Measurements from ENCODE around the gene CLEC10A. TPM values are rescaled to one million over a fixed set of nuclear protein-coding genes. Genes with fewer than 3 reads are reported as not detected.
"Not testable (repeated sequence)": the region's sequence is repeated elsewhere in the genome, so short reads cannot be mapped to it uniquely, and the experiment has no call there.

Gene CLEC10A
- 1 to 10 TPM; 1.6 to 3.3 (median 1.7) TPM for total RNA-seq

- H3K27ac ChIP-seq: no peak within 1 kb of the TSS
- peak within 1 kb of the TSS; percentile 17 for H3K4me3 ChIP-seq
- no peaks in the 10 kb centered on the region for H3K36me3 ChIP-seq
- peaks cover 3% of the 10 kb centered on the region for H3K4me1 ChIP-seq
- WGBS: 74% methylated on average over 15 of the region's 15 CpGs
- TF ChIP-seq POLR2AphosphoS5 (IDR thresholded peaks at IDR 0.05): no peak
- no peak for TF ChIP-seq POLR2A (IDR thresholded peaks at IDR 0.05)
- DNase-seq (ENCODE audit: low spot score in 2 of 2): no peak
- H3K27me3 ChIP-seq: peaks cover 2% of the 10 kb centered on the region
- H3K9me3 ChIP-seq: no peaks in the 10 kb centered on the region
These were observed at the start of gene CLEC10A for GRCh38 chr17:7079581-7080455. CLEC10A (minus strand) TSS chr17:7080251; CDS start chr17:7078812, 1,439 bp downstream.

DNA sequence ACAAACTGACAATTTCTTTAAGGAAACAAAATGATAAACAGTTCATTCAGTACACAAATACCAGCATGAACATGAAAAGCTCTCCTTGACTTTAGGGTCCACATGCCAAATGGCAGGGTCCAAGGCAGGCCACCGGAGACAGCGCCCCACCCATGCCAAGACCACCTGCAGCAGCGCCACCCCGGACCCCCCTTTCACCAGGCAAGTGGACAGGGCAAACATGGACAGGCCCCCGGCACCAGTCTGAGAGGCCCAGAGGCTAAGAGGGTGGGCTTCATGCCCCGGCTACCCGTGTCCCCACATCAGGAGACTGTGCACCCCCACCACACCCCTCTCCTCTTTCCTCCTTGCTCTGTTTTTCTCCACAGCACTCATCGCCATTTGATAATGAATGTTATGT is 49.3 kb upstream of the CLEC10A start:
- Histone ChIP-seq H3K4me1 (peaks cover 7% of the 10 kb centered on the region), H3K27me3 (peaks cover 8% of the 10 kb centered on the region), H3K9me3 (no peaks in the 10 kb centered on the region), H3K4me3 (no peak overlapping the region), H3K36me3 (no peaks in the 10 kb centered on the region), H3K27ac (no peak overlapping the region)
- WGBS: 87% methylated on average over 8 of the region's 8 CpGs
- TF ChIP-seq POLR2AphosphoS5 (IDR thresholded peaks at IDR 0.05) (no peak), EP300 (IDR thresholded peaks at IDR 0.05) (no peak), POLR2A (IDR thresholded peaks at IDR 0.05) (no peak), CTCF (IDR thresholded peaks at IDR 0.05) (no peak)
- DNase-seq (ENCODE audit: low spot score in 2 of 2): no peak

DNA sequence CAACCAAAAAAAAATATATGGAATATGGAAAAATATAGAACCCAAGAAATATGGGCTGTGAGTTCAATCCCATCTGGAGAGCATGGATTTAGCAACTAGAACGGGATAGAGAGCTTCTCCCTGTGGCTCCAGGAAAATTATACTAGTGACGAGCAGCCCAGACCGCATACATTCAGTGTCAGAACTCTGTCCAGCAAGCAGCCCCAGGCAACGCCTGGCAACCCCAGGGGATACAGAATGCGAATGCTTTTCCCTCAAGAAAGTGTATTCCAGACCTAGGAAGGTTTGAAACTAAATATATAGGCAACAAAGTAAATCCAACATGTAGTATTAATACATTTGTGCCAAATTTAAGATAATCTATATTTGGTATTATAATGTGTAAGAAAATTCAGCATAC is 48.1 kb upstream of the CLEC10A start:
- peaks cover 7% of the 10 kb centered on the region for H3K27me3 ChIP-seq
- H3K4me3 ChIP-seq: no peak overlapping the region
- 62% methylated on average over 5 of the region's 5 CpGs for WGBS
- H3K36me3 ChIP-seq: no peaks in the 10 kb centered on the region
- DNase-seq (ENCODE audit: low spot score in 2 of 2): no peak
- H3K27ac ChIP-seq: no peak overlapping the region
- TF ChIP-seq POLR2A (IDR thresholded peaks at IDR 0.05) (no peak), POLR2AphosphoS5 (IDR thresholded peaks at IDR 0.05) (no peak), EP300 (IDR thresholded peaks at IDR 0.05) (no peak), CTCF (IDR thresholded peaks at IDR 0.05) (no peak)
- peaks cover 4% of the 10 kb centered on the region for H3K4me1 ChIP-seq
- no peaks in the 10 kb centered on the region for H3K9me3 ChIP-seq

GRCh38 chr17:7127501-7127900 is 47.5 kb upstream of the CLEC10A start:
- H3K4me1 ChIP-seq; DNase-seq (ENCODE audit: low spot score in 2 of 2); H3K36me3 ChIP-seq; H3K9me3 ChIP-seq; H3K27ac ChIP-seq; H3K4me3 ChIP-seq: not testable (repeated sequence)
- peaks cover 10% of the 10 kb centered on the region for H3K27me3 ChIP-seq
- 92% methylated on average over 5 of the region's 5 CpGs for WGBS

GRCh38 chr17:7126386-7126785 is 46.3 kb upstream of the CLEC10A start:
- H3K27me3 ChIP-seq: peaks cover 10% of the 10 kb centered on the region
- DNase-seq (ENCODE audit: low spot score in 2 of 2); H3K9me3 ChIP-seq; H3K36me3 ChIP-seq; H3K4me1 ChIP-seq; H3K4me3 ChIP-seq; H3K27ac ChIP-seq: not testable (repeated sequence)
- WGBS: 77% methylated on average over 8 of the region's 12 CpGs

DNA sequence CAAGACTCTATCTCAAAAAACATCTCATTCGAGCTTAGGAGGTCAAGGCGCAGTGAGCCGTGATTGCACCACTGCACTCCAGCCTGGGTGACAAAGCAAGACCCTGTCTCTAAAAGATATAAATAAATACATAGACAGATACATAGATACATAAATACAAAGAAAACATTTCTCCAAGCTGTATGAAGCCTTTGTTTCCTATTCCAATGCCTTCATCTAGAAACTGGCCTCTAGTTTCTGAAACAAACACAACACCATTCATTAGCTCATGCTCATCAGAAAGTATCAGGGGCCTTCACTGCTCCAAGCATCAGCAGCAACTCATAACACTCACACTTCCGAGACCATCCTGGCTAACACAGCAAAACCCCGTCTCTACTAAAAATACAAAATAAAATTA is 44.9 kb upstream of the CLEC10A start:
- H3K4me1 ChIP-seq: no peaks in the 10 kb centered on the region
- TF ChIP-seq EP300 (IDR thresholded peaks at IDR 0.05) (no peak), CTCF (IDR thresholded peaks at IDR 0.05) (no peak), POLR2A (IDR thresholded peaks at IDR 0.05) (no peak), POLR2AphosphoS5 (IDR thresholded peaks at IDR 0.05) (no peak)
- H3K27ac ChIP-seq: no peak overlapping the region
- no peaks in the 10 kb centered on the region for H3K9me3 ChIP-seq
- H3K27me3 ChIP-seq: peaks cover 6% of the 10 kb centered on the region
- 87% methylated on average over 5 of the region's 5 CpGs for WGBS
- no peaks in the 10 kb centered on the region for H3K36me3 ChIP-seq
- DNase-seq (ENCODE audit: low spot score in 2 of 2): no peak
- H3K4me3 ChIP-seq: no peak overlapping the region
